Measurements from ENCODE around the gene ZNF83.

Gene ZNF83

GRCh38 chr19:52665027-52665426 lies 26.9 kb upstream of the ZNF83 start:
- no peaks in the 10 kb centered on the region for H3K27me3 ChIP-seq (replicated peaks; ENCODE audit: control insufficient read depth, insufficient read depth, low read length)
- no peak for DNase-seq (ENCODE audit: extremely low read depth, insufficient read length)
- peaks cover 6% of the 10 kb centered on the region for H3K36me3 ChIP-seq (ENCODE audit: control insufficient read depth, insufficient read depth, low read length)
- no peak overlapping the region for H3K4me3 ChIP-seq (replicated peaks; ENCODE audit: low read depth, low read length)
- TF ChIP-seq, protein P1, sequence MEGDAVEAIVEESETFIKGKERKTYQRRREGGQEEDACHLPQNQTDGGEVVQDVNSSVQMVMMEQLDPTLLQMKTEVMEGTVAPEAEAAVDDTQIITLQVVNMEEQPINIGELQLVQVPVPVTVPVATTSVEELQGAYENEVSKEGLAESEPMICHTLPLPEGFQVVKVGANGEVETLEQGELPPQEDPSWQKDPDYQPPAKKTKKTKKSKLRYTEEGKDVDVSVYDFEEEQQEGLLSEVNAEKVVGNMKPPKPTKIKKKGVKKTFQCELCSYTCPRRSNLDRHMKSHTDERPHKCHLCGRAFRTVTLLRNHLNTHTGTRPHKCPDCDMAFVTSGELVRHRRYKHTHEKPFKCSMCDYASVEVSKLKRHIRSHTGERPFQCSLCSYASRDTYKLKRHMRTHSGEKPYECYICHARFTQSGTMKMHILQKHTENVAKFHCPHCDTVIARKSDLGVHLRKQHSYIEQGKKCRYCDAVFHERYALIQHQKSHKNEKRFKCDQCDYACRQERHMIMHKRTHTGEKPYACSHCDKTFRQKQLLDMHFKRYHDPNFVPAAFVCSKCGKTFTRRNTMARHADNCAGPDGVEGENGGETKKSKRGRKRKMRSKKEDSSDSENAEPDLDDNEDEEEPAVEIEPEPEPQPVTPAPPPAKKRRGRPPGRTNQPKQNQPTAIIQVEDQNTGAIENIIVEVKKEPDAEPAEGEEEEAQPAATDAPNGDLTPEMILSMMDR (IDR thresholded peaks at IDR 0.05; ENCODE audit: insufficient read depth, low read length, poor library complexity, severe bottlenecking), result no peak

DNA sequence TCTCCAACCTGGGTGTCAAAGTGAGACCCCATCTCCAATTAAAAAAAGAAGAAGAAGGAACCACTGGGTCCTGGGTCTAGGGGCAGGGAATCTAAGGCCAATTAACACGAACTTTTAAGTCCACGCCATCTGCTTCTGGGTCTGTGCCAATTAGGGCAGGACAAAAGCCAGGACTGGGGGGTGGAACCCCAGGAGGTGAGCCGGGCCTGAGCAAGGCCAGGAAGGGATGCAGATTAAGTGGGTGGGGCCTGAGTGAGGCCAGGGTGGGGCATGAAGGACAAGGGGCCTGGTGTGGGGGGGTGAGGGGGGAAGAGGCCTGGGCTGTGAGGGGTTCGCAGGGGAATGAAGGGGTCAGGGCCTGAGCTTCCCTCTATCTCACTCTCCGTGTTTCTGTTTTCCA lies 26.3 kb upstream of the ZNF83 start:
- no peak overlapping the region for H3K4me3 ChIP-seq (replicated peaks; ENCODE audit: low read depth, low read length)
- TF ChIP-seq, protein P1 (IDR thresholded peaks at IDR 0.05; ENCODE audit: insufficient read depth, low read length, poor library complexity, severe bottlenecking), result no peak
- H3K36me3 ChIP-seq (ENCODE audit: control insufficient read depth, insufficient read depth, low read length), result peaks cover 6% of the 10 kb centered on the region
- H3K27me3 ChIP-seq (replicated peaks; ENCODE audit: control insufficient read depth, insufficient read depth, low read length), result no peaks in the 10 kb centered on the region
- DNase-seq (ENCODE audit: extremely low read depth, insufficient read length), result no peak

DNA sequence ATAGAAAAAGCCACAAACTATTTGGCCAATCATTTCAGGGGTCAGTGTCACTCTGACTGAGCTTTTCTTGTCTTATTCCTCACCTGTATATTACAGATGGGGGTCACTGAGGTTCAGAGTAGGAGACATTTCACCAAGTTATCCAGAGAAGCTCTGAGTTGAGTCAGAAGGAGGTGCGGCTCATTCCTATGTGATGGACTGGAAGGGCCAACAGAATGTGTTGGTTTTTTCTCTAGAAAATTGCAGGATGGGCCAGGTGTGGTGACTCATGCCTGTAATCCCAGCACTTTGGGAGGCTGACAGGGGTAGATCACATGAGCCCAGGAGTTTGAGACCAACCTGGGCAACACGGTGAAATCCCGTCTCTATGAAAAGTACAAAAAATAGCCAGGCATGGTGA lies 24.5 kb upstream of the ZNF83 start:
- TF ChIP-seq, protein P1 (IDR thresholded peaks at IDR 0.05; ENCODE audit: insufficient read depth, low read length, poor library complexity, severe bottlenecking), result no peak
- no peak for DNase-seq (ENCODE audit: extremely low read depth, insufficient read length)
- Histone ChIP-seq H3K36me3 (ENCODE audit: control insufficient read depth, insufficient read depth, low read length) (peaks cover 12% of the 10 kb centered on the region), H3K4me3 (replicated peaks; ENCODE audit: low read depth, low read length) (no peak overlapping the region), H3K27me3 (replicated peaks; ENCODE audit: control insufficient read depth, insufficient read depth, low read length) (no peaks in the 10 kb centered on the region)

DNA sequence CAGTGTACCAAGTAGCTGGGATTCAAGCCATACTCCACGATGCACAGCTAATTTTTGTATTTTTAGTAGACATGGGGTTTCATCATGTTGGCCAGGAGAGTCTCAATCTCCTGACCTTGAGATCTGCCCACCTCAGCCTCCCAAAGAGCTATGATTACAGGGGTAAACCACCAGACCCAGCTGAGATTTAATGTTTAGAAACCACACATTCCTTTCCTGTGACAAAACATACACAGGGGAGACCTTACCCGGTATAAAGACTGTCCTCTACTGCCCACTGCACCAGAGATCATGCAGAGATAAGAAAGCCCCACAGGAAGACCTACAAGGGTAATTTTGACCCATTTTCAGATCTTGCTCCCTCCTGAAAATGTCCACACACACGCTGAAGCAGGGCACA lies 22.8 kb upstream of the ZNF83 start:
- Histone ChIP-seq H3K4me3 (replicated peaks; ENCODE audit: low read depth, low read length) (no peak overlapping the region), H3K36me3 (ENCODE audit: control insufficient read depth, insufficient read depth, low read length) (peaks cover 13% of the 10 kb centered on the region)
- TF ChIP-seq, protein P1 (IDR thresholded peaks at IDR 0.05; ENCODE audit: insufficient read depth, low read length, poor library complexity, severe bottlenecking), result no peak

DNA sequence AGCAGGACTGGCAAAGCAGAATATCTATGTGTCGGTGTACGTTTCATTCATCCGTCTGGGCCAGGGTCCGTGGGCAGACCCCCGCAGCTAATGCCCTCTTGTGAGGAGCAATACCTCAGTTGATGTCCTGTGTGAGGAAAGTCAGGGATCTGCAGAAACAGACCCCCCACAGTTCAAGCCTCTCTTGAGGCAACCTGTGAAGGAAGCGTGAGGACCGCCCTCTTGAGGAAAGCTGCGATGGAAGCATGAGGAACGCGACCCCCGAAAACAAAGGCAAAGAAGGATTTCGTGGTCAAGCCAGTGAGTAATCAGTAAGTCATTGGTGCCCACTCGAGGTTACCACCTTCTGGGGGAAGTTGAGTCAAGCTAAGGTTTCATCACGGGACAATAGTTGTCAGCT lies 20.9 kb upstream of the ZNF83 start:
- Histone ChIP-seq H3K4me3 (replicated peaks; ENCODE audit: low read depth, low read length) (no peak overlapping the region), H3K27me3 (replicated peaks; ENCODE audit: control insufficient read depth, insufficient read depth, low read length) (no peaks in the 10 kb centered on the region), H3K36me3 (ENCODE audit: control insufficient read depth, insufficient read depth, low read length) (peaks cover 16% of the 10 kb centered on the region)
- no peak for DNase-seq (ENCODE audit: extremely low read depth, insufficient read length)
- TF ChIP-seq, protein P1 (IDR thresholded peaks at IDR 0.05; ENCODE audit: insufficient read depth, low read length, poor library complexity, severe bottlenecking), result no peak

More for the DNA sequence above, 22.8 kb upstream of the ZNF83 start:
- DNase-seq (ENCODE audit: extremely low read depth, insufficient read length), result no peak
- no peaks in the 10 kb centered on the region for H3K27me3 ChIP-seq (replicated peaks; ENCODE audit: control insufficient read depth, insufficient read depth, low read length)

DNA sequence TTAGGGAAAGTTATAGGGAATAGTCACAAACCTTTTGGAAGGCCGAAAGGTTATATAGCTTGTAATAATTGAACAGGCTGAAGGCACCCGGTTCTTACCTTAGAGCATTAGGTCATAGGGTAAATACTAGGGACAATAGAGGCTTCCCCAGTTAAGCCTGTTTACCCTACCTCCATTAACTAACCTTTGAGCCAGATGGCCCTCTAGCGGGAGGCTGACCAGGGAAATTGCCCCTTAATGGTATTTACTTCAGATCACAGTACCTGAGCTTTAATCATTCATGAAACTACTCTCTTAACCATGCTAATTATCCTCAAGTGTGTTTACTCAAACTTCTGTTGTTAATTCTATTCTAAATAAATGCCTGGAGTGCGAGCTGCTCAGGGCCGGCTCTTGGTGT lies 20.4 kb upstream of the ZNF83 start:
- no peaks in the 10 kb centered on the region for H3K27me3 ChIP-seq (replicated peaks; ENCODE audit: control insufficient read depth, insufficient read depth, low read length)
- no peak for DNase-seq (ENCODE audit: extremely low read depth, insufficient read length)
- H3K36me3 ChIP-seq (ENCODE audit: control insufficient read depth, insufficient read depth, low read length), result peaks cover 16% of the 10 kb centered on the region
- TF ChIP-seq, protein P1 (IDR thresholded peaks at IDR 0.05; ENCODE audit: insufficient read depth, low read length, poor library complexity, severe bottlenecking), result no peak
- no peak overlapping the region for H3K4me3 ChIP-seq (replicated peaks; ENCODE audit: low read depth, low read length)

All from GM06990 (cell line).